ENCODE measurements around the gene DGKH.
"Not testable (repeated sequence)": the region's sequence is repeated elsewhere in the genome, so short reads cannot be mapped to it uniquely, and the experiment has no call there.

Gene DGKH

DNA sequence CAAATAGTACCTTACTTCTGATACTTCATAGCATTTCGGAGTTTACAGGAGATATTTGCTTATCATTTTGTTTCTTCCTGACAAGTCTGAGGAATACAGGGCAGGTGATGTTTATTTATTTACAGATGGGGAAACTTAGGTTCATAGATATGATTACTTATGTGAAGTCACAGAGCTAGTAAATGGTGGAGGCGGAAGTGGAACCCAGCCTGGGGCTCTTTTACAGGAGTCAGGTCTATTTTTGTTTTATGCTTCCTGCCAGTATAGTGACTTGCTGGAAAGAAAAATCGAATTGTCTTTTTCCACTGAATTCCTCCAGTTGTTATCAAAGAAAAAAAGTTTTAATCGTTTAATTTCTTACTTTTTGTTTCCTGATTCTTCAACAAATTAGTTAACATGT, 66.5 kb downstream of the DGKH start:
- no peak for DNase-seq

DNA sequence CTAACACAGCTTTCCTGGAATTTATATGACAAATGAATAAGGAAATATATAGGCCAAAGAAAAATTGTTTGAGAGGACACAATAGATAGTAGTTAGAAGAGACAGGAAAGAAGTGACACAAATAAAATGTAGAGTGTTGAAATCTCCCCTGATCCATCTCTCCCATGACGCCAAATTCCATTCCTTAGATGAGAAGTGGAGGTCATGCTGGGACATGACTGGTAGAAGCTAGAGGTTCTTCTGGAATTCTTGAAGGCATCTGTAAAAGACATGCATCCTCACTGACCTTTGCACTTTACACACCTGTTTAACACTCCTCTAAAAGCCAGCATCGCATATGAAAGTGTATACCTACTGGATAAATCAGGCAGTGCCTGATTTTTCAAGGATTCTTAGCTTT, 67.8 kb downstream of the DGKH start:
- no peak for DNase-seq

DNA sequence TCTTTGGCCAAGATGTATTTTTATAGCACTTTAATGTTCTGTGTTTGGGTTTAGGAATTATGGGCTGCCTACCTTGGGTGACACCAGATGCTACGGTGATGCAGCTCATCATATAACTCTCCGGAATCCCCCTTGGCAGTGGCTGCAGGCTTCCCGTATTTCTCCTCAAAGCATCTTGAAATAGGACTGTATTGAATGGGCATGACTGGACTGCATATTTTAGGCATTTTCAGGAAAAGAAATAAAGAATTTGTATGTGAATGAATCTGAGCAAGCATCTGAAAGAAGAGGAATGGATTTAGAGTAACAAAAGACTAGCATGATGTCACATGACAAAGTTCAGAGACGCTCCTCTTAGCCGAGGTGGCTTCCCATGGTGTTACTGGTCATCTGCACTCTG, 70.6 kb downstream of the DGKH start:
- no peak for DNase-seq

- no peak for DNase-seq
Measured at GRCh38 chr13:42119875-42120274, 71.4 kb downstream of the DGKH start.

GRCh38 chr13:42123600-42123999, 75.2 kb downstream of the DGKH start:
- no peak for DNase-seq

DNA sequence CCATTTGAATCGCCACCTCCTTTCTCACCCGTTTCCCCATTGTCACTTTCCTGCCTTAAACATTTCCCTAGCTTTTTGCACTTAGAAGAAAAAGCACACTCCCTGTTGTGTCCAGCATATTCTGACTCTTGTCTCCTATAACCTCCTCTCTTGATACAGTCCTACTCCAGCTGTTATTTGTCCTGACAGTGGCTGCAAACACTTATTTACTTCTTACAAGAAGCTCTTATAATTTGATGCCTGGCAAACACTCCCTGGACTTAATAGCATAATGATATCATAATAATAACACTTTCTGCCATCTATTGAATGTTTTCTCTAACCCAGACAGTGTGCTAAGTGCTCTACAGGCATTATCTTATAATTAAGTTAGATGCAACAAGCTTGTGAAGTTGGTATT, 76.6 kb downstream of the DGKH start:
- DNase-seq = no peak

GRCh38 chr13:42127047-42127446, 78.6 kb downstream of the DGKH start:
- no peak for DNase-seq

GRCh38 chr13:42129033-42129432, 80.6 kb downstream of the DGKH start:
- no peak for DNase-seq

DNA sequence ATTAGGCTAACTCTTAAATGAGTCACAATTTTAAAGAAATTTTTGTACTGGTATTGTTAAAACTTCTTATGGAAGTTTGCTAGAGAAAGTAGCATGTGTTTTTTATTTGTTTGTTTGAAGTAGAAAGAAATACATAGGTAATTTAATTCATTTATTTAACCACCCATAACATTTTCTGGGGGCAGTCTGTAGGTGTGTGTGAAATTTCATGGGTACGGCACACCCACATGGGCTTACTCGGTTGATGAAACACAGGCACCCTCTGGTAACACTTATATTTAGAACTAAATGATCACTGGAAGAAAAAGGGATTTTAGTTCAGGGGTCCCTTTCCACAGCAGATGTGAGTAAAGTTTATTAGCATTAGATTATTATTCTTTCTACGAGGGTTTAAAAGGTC, 88.1 kb downstream of the DGKH start:
- no peak for DNase-seq

GRCh38 chr13:42137856-42138537, 89.5 kb downstream of the DGKH start:
- no peak for DNase-seq

DNA sequence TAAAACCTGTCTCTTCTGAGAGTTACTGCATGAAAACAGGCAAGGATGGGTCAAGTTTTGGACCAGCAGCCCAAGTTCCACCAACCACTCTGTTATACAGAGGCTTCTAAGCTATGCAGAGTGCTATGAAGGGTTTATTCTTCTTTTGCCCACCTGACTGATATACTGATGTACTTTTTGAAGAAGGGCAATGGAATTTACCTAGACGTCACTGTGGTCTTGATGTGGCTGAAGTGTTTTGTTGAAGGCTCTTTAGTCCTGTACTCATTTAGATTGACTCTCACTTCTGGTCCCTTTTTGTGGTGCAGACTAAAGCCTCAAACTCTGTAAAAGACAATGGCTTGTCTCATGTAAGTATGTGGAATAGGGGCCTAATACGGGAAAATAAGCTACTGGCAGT, 92.0 kb downstream of the DGKH start:
- no peak for DNase-seq

GRCh38 chr13:42141052-42141451, 92.6 kb downstream of the DGKH start:
- not testable (repeated sequence) for DNase-seq

DNA sequence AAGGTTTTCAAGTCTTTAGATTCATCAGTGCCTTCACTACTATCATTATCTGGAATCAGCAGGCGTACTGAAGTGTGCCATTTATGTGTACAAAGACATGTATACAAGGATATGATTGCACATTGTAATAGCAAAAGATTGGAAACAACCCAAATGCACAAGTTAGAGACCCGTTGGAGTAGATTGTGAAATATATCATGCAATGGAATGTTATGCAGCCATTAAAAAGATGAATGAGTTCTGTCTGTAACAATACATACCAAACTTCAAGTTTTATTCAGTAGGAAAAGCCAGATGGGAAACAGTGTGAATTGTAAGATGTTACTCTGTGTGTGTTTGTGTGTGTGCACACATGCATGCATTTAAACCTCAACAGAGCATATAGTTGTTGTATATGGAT, 97.9 kb downstream of the DGKH start:
- no peak for DNase-seq

DNA sequence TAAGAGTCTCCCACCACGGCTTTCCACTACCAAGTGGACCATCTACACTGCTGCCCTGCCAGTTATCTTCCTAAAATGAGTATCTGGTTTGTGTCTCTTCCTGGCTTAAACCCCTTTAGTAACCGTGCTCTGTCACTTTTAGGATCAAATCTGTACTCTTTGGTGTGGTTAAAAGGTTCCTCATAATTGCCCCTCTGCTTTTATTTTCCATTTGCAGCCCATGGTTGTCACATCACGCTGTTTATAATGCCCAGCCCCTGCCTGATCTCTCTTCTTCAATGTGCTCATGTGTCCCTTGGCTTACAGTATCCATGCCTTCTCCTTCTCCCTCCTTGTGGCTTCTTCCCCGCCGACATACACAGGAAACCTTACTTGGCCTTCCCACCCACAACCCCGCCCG, 100.1 kb downstream of the DGKH start:
- no peak for DNase-seq

GRCh38 chr13:42149136-42149535, 100.7 kb downstream of the DGKH start:
- DNase-seq = no peak

DNA sequence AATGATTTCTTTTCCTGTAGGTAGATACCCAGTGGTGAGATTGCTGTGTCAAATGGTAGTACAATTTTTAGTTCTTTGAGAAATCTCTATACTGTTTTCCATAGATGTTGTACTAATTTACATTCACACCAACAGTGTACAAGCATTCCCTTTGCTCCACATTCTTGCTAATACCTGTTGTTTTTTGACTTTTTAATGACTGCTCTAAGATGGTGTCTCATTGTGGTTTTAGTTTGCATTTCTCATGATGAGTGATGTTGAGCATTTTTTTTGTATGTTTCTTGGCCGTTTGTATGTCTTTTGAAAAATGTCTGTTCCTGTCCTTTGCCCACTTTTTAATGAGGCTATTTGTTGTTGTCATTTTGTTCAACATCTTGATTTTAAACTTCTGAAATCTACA, 103.3 kb downstream of the DGKH start:
- no peak for DNase-seq

DNA sequence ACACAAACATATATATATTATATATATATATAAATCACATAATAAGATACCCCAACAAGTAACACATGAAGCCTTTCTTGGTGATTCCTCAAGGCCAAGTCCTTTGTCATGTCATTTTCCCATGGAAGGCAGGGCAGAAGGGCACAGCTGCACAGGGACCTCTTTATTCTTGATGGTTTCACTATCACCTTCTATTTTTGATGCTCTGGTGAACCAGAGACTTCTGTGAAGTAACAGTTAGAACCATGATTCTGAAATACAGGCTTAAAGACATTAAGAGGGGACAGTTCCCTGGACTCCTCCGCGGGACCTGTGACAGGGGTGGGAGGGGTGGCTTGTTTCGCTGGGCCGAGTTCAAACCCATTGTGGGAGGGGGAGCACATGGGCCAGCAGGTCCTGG, 104.0 kb downstream of the DGKH start:
- no peak for DNase-seq

DNA sequence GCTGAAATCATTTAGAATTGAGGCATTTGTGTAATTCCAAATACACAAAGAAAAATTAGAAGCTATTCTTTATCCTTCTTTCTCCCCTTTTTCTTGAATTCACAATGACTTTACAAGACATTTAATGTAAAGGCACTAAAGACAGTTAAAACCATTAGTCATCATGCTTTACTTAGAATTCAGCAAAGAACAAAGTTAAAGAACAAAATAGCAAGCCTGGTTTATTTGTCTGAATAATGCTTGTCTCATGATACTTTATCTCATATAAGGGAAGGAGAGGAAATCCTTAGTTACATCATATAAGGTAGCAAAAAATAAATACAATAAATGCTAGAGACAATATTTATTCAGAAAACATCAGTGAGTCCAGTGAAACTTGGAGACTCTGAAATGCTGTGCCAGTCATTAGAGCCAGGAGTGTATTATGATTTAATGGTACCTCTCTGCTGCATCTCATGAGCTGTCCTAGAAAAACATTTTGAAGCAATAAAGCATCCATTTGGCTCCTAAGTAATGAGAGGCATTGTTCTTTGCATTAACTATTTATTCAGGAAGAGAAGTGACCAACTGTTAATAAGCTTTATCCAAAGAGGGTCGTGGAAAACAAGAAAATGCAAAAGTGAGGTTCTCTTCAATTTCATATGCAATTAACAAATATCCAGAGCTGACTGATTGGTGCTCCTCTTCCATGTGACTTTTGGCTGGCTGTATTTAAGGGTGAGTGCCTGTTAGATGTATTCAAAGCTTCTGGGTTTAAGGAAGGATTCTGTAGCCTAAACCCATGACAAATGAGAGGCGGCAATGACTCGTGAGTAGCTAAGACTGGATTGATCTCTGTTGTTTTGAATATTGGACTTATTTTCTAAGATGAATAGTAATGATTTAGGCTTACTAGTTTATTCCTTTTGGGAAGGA, 105.0 kb downstream of the DGKH start:
- DNase-seq = no peak

- DNase-seq = no peak
Measured at GRCh38 chr13:42155251-42155650, 106.8 kb downstream of the DGKH start.

GRCh38 chr13:42163338-42163737, 114.9 kb downstream of the DGKH start:
- not testable (repeated sequence) for DNase-seq

DNA sequence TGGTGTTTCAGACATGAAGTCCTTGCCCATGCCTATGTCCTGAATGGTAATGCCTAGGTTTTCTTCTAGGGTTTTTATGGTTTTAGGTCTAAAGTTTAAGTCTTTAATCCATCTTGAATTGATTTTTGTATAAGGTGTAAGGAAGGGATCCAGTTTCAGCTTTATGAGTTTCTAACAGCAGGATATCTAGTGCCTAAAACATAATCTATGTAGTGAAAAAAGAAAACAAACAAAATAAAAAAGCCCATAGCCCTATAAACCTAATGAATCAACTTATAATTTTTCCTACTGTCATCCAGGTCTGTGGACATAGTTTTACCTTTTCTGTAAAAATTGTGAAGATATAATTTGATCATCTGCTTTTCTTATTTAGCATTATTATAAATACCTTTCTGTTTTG, 115.5 kb downstream of the DGKH start:
- DNase-seq = not testable (repeated sequence)

DNA sequence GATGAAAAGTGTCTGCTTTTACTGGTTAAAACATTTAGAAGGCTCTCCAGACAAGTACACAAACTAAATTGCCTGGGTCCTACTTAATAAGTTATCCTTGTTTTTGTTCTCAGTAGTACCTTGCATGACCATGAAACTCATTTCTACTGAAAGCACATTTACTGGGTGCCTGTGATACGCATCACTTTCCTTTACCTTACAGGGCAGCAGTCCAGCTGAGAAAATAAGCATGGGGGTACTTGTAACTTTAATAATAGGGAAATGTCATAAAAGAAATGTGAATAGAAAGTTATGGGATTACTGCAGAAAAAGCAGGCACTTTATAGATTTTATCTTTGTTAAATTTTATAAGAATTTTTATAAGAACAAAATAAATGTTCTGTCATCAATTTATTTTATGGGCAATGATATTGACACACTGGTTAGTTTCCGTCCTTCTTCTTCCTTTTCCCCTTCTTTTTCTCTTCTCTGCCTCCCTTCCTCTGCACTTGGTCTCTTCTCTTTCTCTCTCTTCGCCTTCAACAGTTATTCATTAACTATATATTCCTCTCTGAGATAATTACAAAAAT, 116.2 kb downstream of the DGKH start:
- no peak for DNase-seq

DNA sequence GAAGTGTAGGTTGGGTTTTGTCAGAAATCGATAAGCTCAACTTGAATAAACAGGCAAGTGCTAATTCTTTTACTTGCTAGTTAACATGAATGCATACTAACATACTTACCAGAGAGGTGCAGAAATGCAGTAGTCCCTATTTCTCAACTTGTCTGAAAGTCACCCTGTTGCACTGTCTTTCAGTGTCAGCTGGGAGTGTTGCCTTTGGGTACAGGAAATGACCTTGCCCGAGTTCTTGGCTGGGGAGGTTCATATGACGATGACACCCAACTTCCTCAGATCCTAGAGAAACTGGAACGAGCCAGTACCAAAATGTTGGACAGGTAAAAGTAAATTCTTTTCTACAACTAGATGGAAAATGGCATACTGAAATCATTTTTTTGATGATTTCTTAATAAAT, 120.0 kb downstream of the DGKH start:
- DNase-seq = no peak

DNA sequence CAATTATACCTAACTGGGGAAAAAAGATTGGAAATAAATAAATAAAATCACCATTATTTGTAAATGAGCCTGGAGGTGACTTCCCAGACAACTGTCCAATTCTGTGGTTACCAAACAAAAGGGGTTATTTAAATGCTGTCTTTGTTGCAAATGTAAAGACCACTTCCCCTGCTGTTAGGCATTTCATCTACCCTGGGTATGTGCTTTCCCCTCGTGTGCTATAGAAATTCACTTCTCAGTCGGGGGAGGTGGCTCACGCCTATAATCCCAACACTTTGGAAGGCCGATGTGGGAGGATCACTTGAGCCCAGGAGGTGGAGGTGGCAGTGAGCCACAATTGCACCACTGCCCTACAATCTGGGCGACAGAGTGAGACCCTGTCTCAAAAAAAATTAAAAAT, 121.6 kb downstream of the DGKH start:
- no peak for DNase-seq
